HG03439 (cell line): ENCODE data around the gene NCAPG.
A peak's percentile ranks its signal among the peaks of the same experiment; 100 is the strongest.
"Not testable (repeated sequence)": the region's sequence is repeated elsewhere in the genome, so short reads cannot be mapped to it uniquely, and the experiment has no call there.

Experiments used
- ATAC-seq: cut with Tn5 transposase; IDR thresholded peaks from one replicate; pipeline ENCODE4 v1.9.1; 2021; ENCODE audit warnings: mild to moderate bottlenecking, moderate library complexity; ENCODE audit not compliant: unreplicated experiment

Gene NCAPG

GRCh38 chr4:17787315-17787714 is 23.5 kb upstream of the NCAPG start:
- ATAC-seq = no peak

- no peak for ATAC-seq
Observed at GRCh38 chr4:17788956-17789355, 21.8 kb upstream of the NCAPG start.

- no peak for ATAC-seq
Observed at GRCh38 chr4:17794730-17795129, 16.0 kb upstream of the NCAPG start.

- no peak for ATAC-seq
Observed at GRCh38 chr4:17797808-17798207, 13.0 kb upstream of the NCAPG start.

GRCh38 chr4:17805580-17806155 is 5.1 kb upstream of the NCAPG start:
- ATAC-seq = no peak

- ATAC-seq = no peak
Observed at GRCh38 chr4:17807446-17807845, 3.3 kb upstream of the NCAPG start.

GRCh38 chr4:17809667-17810066 is 1.1 kb upstream of the NCAPG start:
- ATAC-seq = no peak

GRCh38 chr4:17811078-17811603 is 362 bp downstream of the NCAPG start:
- ATAC-seq = peak; percentile 33

GRCh38 chr4:17812125-17812524 is 1.3 kb downstream of the NCAPG start:
- no peak for ATAC-seq

- ATAC-seq = no peak
Observed at GRCh38 chr4:17812801-17813200, 2.0 kb downstream of the NCAPG start.

- no peak for ATAC-seq
Observed at GRCh38 chr4:17814140-17814539, 3.4 kb downstream of the NCAPG start.

- no peak for ATAC-seq
Observed at GRCh38 chr4:17816142-17816541, 5.4 kb downstream of the NCAPG start.

- ATAC-seq = peak; percentile 84
Observed at GRCh38 chr4:17817027-17817426, 6.2 kb downstream of the NCAPG start.

- no peak for ATAC-seq
Observed at GRCh38 chr4:17823871-17824669, 13.3 kb downstream of the NCAPG start.

GRCh38 chr4:17846266-17846665 is 35.5 kb downstream of the NCAPG start:
- no peak for ATAC-seq

- not testable (repeated sequence) for ATAC-seq
Observed at GRCh38 chr4:17850295-17850694, 39.5 kb downstream of the NCAPG start.

GRCh38 chr4:17851959-17852358 is 41.2 kb downstream of the NCAPG start:
- no peak for ATAC-seq

- ATAC-seq = no peak
Observed at GRCh38 chr4:17854036-17854435, 43.3 kb downstream of the NCAPG start.

GRCh38 chr4:17859793-17860406 is 49.1 kb downstream of the NCAPG start:
- ATAC-seq = no peak

- ATAC-seq = not testable (repeated sequence)
Observed at GRCh38 chr4:17861906-17862305, 51.1 kb downstream of the NCAPG start.

- ATAC-seq = no peak
Observed at GRCh38 chr4:17865866-17866363, 55.1 kb downstream of the NCAPG start.

- no peak for ATAC-seq
Observed at GRCh38 chr4:17866810-17867209, 56.0 kb downstream of the NCAPG start.
